Measurements from ENCODE around the gene CLCN5. TPM values are rescaled to one million over a fixed set of nuclear protein-coding genes. Genes with fewer than 3 reads are reported as not detected.

CLCN5 gene
- total RNA-seq, 1 experiment from 2014 or later: 10.7 TPM

DNA sequence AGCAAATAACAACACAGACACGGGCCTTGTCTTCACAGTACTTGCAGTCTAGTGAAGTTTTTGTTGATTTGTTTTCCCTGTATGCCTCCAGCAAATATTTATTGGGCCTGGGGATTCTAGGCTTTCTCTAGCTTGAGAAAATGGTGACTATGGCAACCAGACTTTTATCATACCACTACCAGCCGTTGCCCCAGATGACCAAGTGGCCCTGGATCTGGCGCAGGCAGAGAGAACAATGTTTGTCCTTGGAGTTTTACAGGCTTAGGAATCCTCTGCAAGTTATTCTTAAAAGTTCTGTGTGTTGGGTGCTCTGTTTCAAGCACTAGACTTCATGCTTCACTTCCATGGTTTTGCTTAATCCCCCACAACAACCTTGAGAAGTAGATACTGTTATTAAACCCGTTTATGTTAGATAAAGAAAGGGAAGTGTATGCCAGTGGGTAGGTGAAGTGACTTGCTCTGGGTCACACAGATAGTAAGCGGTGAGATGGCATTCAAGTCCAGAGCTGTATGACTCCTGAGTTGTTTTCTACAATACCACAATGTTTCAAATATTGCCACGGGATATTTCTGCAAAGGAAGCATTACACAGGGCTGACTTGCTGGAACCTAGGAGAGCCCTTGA is 183.8 kb downstream of the CLCN5 start:
- POLR2A ChIA-PET: no interaction called here
- no peak overlapping the region for H3K27ac Mint-ChIP-seq
- no peak overlapping the region for H3K4me3 Mint-ChIP-seq
- no peak for TF ChIP-seq PRRX2 (CRISPR knock-in tag; IDR thresholded peaks at IDR 0.05)
- no peak for TF ChIP-seq HMGA2 (CRISPR knock-in tag; IDR thresholded peaks at IDR 0.05)
- TF ChIP-seq ESRRA (CRISPR knock-in tag; IDR thresholded peaks at IDR 0.05; ENCODE audit: borderline replicate concordance): no peak
- no peak for TF ChIP-seq NFYB (CRISPR knock-in tag; conservative IDR thresholded peaks at IDR 0.05; ENCODE audit: low read depth)
- TF ChIP-seq SP1 (CRISPR knock-in tag; conservative IDR thresholded peaks at IDR 0.05): no peak
- TF ChIP-seq SMAD3 (CRISPR knock-in tag; IDR thresholded peaks at IDR 0.05; ENCODE audit: borderline replicate concordance): no peak
- no peak for TF ChIP-seq GABPB1 (CRISPR knock-in tag; IDR thresholded peaks at IDR 0.05)
- TF ChIP-seq NFATC4 (CRISPR knock-in tag; IDR thresholded peaks at IDR 0.05): no peak
- TF ChIP-seq, protein P1, sequence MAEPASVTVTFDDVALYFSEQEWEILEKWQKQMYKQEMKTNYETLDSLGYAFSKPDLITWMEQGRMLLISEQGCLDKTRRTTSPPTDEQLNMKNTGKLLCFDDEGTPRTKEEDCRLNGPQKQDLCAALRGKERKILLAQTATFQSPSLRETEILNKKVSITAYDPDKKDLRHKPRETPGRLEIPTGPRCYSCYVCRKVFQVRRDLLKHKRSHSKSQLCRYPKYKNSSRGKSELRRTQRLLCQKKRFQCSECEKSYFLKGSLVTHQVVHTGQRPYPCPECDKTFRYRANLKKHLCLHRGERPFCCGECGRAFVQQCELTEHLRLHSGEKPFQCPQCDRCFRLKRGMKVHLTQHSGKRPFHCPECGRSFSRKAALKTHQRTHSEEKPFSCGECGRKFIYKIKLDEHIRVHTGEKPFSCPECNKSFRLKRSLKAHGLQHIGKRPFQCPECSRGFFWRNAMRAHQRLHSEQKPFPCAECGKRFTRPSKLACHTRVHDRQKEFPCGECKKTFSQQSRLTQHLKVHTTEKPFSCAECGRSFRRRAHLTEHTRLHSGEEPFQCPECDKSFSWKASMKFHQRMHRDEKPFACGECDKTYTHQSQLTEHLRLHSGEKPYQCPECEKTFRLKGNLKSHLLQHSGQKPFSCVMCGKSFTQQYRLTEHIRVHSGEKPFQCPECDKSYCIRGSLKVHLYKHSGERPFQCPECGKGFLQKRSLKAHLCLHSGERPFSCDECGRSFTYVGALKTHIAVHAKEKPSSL (CRISPR knock-in tag; conservative IDR thresholded peaks at IDR 0.05): no peak
- TF ChIP-seq, protein P2, sequence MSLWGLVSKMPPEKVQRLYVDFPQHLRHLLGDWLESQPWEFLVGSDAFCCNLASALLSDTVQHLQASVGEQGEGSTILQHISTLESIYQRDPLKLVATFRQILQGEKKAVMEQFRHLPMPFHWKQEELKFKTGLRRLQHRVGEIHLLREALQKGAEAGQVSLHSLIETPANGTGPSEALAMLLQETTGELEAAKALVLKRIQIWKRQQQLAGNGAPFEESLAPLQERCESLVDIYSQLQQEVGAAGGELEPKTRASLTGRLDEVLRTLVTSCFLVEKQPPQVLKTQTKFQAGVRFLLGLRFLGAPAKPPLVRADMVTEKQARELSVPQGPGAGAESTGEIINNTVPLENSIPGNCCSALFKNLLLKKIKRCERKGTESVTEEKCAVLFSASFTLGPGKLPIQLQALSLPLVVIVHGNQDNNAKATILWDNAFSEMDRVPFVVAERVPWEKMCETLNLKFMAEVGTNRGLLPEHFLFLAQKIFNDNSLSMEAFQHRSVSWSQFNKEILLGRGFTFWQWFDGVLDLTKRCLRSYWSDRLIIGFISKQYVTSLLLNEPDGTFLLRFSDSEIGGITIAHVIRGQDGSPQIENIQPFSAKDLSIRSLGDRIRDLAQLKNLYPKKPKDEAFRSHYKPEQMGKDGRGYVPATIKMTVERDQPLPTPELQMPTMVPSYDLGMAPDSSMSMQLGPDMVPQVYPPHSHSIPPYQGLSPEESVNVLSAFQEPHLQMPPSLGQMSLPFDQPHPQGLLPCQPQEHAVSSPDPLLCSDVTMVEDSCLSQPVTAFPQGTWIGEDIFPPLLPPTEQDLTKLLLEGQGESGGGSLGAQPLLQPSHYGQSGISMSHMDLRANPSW (CRISPR knock-in tag; conservative IDR thresholded peaks at IDR 0.05; ENCODE audit: low read depth): no peak
- TF ChIP-seq ZBTB21 (CRISPR knock-in tag; IDR thresholded peaks at IDR 0.05; ENCODE audit: borderline replicate concordance): no peak
- TF ChIP-seq ATF1 (CRISPR knock-in tag; IDR thresholded peaks at IDR 0.05): no peak
- TF ChIP-seq, protein P3, sequence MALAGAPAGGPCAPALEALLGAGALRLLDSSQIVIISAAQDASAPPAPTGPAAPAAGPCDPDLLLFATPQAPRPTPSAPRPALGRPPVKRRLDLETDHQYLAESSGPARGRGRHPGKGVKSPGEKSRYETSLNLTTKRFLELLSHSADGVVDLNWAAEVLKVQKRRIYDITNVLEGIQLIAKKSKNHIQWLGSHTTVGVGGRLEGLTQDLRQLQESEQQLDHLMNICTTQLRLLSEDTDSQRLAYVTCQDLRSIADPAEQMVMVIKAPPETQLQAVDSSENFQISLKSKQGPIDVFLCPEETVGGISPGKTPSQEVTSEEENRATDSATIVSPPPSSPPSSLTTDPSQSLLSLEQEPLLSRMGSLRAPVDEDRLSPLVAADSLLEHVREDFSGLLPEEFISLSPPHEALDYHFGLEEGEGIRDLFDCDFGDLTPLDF (CRISPR knock-in tag; IDR thresholded peaks at IDR 0.05): no peak
- no peak for TF ChIP-seq KAT7 (CRISPR knock-in tag; IDR thresholded peaks at IDR 0.05; ENCODE audit: borderline replicate concordance)
- no peak for TF ChIP-seq NR2C2 (CRISPR knock-in tag; IDR thresholded peaks at IDR 0.05)
- no peak for TF ChIP-seq TCF7 (CRISPR knock-in tag; IDR thresholded peaks at IDR 0.05; ENCODE audit: low read depth)
- no peak for TF ChIP-seq GTF2I (CRISPR knock-in tag; conservative IDR thresholded peaks at IDR 0.05)
- TF ChIP-seq NR3C1 (CRISPR knock-in tag; conservative IDR thresholded peaks at IDR 0.05; ENCODE audit: low read depth): no peak
- no peak for TF ChIP-seq ZNF317 (CRISPR knock-in tag; IDR thresholded peaks at IDR 0.05; ENCODE audit: borderline replicate concordance, low read depth)
- H3K27me3 Mint-ChIP-seq (ENCODE audit: low read depth): no peaks in the 10 kb centered on the region
- H3K4me1 Mint-ChIP-seq: peaks cover 45% of the 10 kb centered on the region
- CTCF ChIA-PET: no interaction called here
- no peaks in the 10 kb centered on the region for H3K9me3 Mint-ChIP-seq
- no peaks in the 10 kb centered on the region for H3K36me3 Mint-ChIP-seq
- ATAC-seq (no peak), DNase-seq (ENCODE audit: low spot score) (no peak)

DNA sequence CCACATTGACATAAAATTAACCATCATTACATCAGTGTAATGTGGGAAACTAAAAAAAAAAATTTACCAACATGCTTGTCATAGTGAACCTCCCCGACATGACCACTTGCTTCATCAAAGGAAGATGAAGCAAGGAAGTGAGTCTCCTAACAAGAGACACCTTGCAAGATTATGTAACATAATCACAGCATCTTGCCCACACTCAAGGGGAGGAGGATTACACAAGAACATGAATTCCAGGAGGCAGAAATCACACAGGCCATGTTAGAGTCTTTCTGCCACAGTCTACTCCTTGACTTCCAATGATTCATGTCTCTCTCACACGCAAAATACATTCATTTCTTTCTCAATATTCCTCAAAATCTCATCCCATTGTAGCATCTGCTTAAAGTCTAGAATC is 185.1 kb downstream of the CLCN5 start:
- CTCF ChIA-PET: no interaction called here
- DNase-seq (ENCODE audit: low spot score) (no peak), ATAC-seq (no peak)
- Mint-ChIP-seq H3K27ac (no peak overlapping the region), H3K36me3 (no peaks in the 10 kb centered on the region), H3K9me3 (no peaks in the 10 kb centered on the region), H3K27me3 (ENCODE audit: low read depth) (no peaks in the 10 kb centered on the region), H3K4me1 (peaks cover 54% of the 10 kb centered on the region), H3K4me3 (no peak overlapping the region)
- POLR2A ChIA-PET: no interaction called here
- TF ChIP-seq, protein P1 (CRISPR knock-in tag; conservative IDR thresholded peaks at IDR 0.05): no peak
- TF ChIP-seq, protein P4, sequence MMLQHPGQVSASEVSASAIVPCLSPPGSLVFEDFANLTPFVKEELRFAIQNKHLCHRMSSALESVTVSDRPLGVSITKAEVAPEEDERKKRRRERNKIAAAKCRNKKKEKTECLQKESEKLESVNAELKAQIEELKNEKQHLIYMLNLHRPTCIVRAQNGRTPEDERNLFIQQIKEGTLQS (CRISPR knock-in tag; conservative IDR thresholded peaks at IDR 0.05): no peak
- TF ChIP-seq OVOL2 (CRISPR knock-in tag; IDR thresholded peaks at IDR 0.05; ENCODE audit: borderline replicate concordance) (no peak), RORB (CRISPR knock-in tag; IDR thresholded peaks at IDR 0.05) (no peak), NR1H2 (CRISPR knock-in tag; IDR thresholded peaks at IDR 0.05) (no peak)
- TF ChIP-seq, protein P5, sequence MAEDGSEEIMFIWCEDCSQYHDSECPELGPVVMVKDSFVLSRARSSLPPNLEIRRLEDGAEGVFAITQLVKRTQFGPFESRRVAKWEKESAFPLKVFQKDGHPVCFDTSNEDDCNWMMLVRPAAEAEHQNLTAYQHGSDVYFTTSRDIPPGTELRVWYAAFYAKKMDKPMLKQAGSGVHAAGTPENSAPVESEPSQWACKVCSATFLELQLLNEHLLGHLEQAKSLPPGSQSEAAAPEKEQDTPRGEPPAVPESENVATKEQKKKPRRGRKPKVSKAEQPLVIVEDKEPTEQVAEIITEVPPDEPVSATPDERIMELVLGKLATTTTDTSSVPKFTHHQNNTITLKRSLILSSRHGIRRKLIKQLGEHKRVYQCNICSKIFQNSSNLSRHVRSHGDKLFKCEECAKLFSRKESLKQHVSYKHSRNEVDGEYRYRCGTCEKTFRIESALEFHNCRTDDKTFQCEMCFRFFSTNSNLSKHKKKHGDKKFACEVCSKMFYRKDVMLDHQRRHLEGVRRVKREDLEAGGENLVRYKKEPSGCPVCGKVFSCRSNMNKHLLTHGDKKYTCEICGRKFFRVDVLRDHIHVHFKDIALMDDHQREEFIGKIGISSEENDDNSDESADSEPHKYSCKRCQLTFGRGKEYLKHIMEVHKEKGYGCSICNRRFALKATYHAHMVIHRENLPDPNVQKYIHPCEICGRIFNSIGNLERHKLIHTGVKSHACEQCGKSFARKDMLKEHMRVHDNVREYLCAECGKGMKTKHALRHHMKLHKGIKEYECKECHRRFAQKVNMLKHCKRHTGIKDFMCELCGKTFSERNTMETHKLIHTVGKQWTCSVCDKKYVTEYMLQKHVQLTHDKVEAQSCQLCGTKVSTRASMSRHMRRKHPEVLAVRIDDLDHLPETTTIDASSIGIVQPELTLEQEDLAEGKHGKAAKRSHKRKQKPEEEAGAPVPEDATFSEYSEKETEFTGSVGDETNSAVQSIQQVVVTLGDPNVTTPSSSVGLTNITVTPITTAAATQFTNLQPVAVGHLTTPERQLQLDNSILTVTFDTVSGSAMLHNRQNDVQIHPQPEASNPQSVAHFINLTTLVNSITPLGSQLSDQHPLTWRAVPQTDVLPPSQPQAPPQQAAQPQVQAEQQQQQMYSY (CRISPR knock-in tag; IDR thresholded peaks at IDR 0.05): no peak
